IMR-90 (cell line): ENCODE data around the gene PTK6. TPM values are rescaled to one million over a fixed set of nuclear protein-coding genes. Genes with fewer than 3 reads are reported as not detected.

Source experiments
- ATAC-seq: fragments of 200-7000 bp; cut with Tn5 transposase; 2 replicates; pipeline ENCODE4 v1.9.1; 2020; ENCODE audit warnings: low read depth, mild to moderate bottlenecking, moderate library complexity
- BruUV-seq: library from RNA; stranded (reverse); fragments of 400-500 nt; replicated peaks from 2 replicates; lab custom pipeline; 2021; lab: Mats Ljungman, UMichigan
- CTCF ChIA-PET: fragments of 300-600 bp; formaldehyde crosslinking; extraction: SDS; loops from one replicate; lab custom pipeline; 2021; ENCODE audit warnings: antibody characterized with exemption; lab: Yijun Ruan, JAX
- POLR2A ChIA-PET: fragments of 300-600 bp; sonication (Branson Sonifier 250); formaldehyde crosslinking; loops from one replicate; lab custom pipeline; 2022; ENCODE audit warnings: antibody characterized with exemption; ENCODE audit not compliant: unreplicated experiment; lab: Charles Lee
- DNase-seq: peaks from one replicate; pipeline ENCODE4 v3.0.0; 2013
- H2AFZ ChIP-seq: replicated peaks from 2 replicates; pipeline ENCODE3; 2013; ENCODE audit warnings: low read length, mild to moderate bottlenecking; ENCODE audit not compliant: poor library complexity
- H2AK5ac ChIP-seq: 2 replicates; pipeline ENCODE4 v1.6.1; 2013; ENCODE audit warnings: low read depth, low read length, inconsistent platforms
- H2AK9ac ChIP-seq: replicated peaks from 2 replicates; pipeline ENCODE3; 2013; ENCODE audit warnings: mild to moderate bottlenecking, low read depth, low read length, moderate library complexity; ENCODE audit not compliant: poor library complexity
- H2BK120ac ChIP-seq: 2 replicates; pipeline ENCODE4 v1.6.1; 2013; ENCODE audit warnings: low read depth, low read length, inconsistent platforms
- H2BK15ac ChIP-seq: 3 replicates; pipeline ENCODE4 v1.6.1; 2013; ENCODE audit warnings: low read depth, low read length, inconsistent platforms
- H2BK20ac ChIP-seq: 2 replicates; pipeline ENCODE4 v1.6.1; 2013; ENCODE audit warnings: low read depth, mild to moderate bottlenecking, inconsistent platforms, low read length, moderate library complexity
- H2BK5ac ChIP-seq: 2 replicates; pipeline ENCODE4 v1.6.1; 2013; ENCODE audit warnings: mild to moderate bottlenecking, low read depth, low read length, inconsistent platforms; ENCODE audit not compliant: poor library complexity, severe bottlenecking
- H3K14ac ChIP-seq: replicated peaks from 2 replicates; pipeline ENCODE4 v1.6.1; 2013; ENCODE audit warnings: low read depth, low read length, inconsistent platforms
- H3K18ac ChIP-seq: 2 replicates; pipeline ENCODE4 v1.6.1; 2013; ENCODE audit warnings: low read depth, low read length, control low read depth
- H3K23ac ChIP-seq: 2 replicates; pipeline ENCODE4 v1.6.1; 2013; ENCODE audit warnings: low read depth, low read length, inconsistent platforms
- H3K27ac ChIP-seq: 2 replicates; pipeline ENCODE4 v1.5.1; 2013; ENCODE audit warnings: mild to moderate bottlenecking, control low read depth, low read length; ENCODE audit not compliant: insufficient read depth
- H3K27me3 ChIP-seq: 2 replicates; pipeline ENCODE4 v1.6.1; 2013; ENCODE audit warnings: low read length; ENCODE audit not compliant: control insufficient read depth, insufficient read depth
- H3K36me3 ChIP-seq: 2 replicates; pipeline ENCODE4 v1.6.1; 2013; ENCODE audit warnings: low read length, mixed read lengths; ENCODE audit not compliant: control insufficient read depth, insufficient read depth
- H3K4ac ChIP-seq: 2 replicates; pipeline ENCODE4 v1.6.1; 2013; ENCODE audit warnings: low read depth, low read length, inconsistent platforms
- H3K4me1 ChIP-seq: 2 replicates; pipeline ENCODE4 v1.6.1; 2013; ENCODE audit warnings: low read length, mixed read lengths; ENCODE audit not compliant: control insufficient read depth, insufficient read depth
- H3K4me2 ChIP-seq: 2 replicates; pipeline ENCODE4 v1.6.1; 2013; ENCODE audit warnings: low read depth, mild to moderate bottlenecking, control low read depth, low read length, moderate library complexity
- H3K4me3 ChIP-seq: 2 replicates; pipeline ENCODE4 v1.5.1; 2013; ENCODE audit warnings: low read depth, mild to moderate bottlenecking, control low read depth, low read length, moderate library complexity; ENCODE audit not compliant: insufficient read depth
- H3K56ac ChIP-seq: 2 replicates; pipeline ENCODE4 v1.6.1; 2013; ENCODE audit warnings: low read length, inconsistent platforms; ENCODE audit not compliant: insufficient read depth; ENCODE audit errors: extremely low read depth
- H3K79me1 ChIP-seq, 2 experiments: 2 replicates each; pipeline ENCODE4 v1.6.1; 2013; ENCODE audit warnings: low read length in 2 of 2, inconsistent platforms in 1 of 2, low read depth in 1 of 2
- H3K9ac ChIP-seq: 2 replicates; pipeline ENCODE4 v1.6.1; 2013; ENCODE audit warnings: low read depth, low read length, control low read depth
- H3K9me1 ChIP-seq: 2 replicates; pipeline ENCODE4 v1.6.1; 2013; ENCODE audit warnings: low read length, inconsistent platforms; ENCODE audit not compliant: insufficient read depth
- H3K9me3 ChIP-seq: 2 replicates; pipeline ENCODE4 v1.6.1; 2013; ENCODE audit warnings: low read length; ENCODE audit not compliant: control insufficient read depth, insufficient read depth
- H4K20me1 ChIP-seq: 2 replicates; pipeline ENCODE4 v1.6.1; 2013; ENCODE audit warnings: low read length, inconsistent platforms; ENCODE audit not compliant: insufficient read depth
- H4K5ac ChIP-seq: 2 replicates; pipeline ENCODE4 v1.6.1; 2013; ENCODE audit warnings: mild to moderate bottlenecking, low read depth, low read length, control low read depth
- H4K8ac ChIP-seq, 2 experiments: 2 replicates each; pipeline ENCODE4 v1.6.1; 2013; ENCODE audit warnings: low read depth in 2 of 2, low read length in 2 of 2, control low read depth in 1 of 2, inconsistent platforms in 1 of 2
- H4K91ac ChIP-seq: 2 replicates; pipeline ENCODE4 v1.6.1; 2013; ENCODE audit warnings: low read depth, low read length, inconsistent platforms; ENCODE audit not compliant: insufficient read depth
- SMC3 ChIP-seq: fragments of 150-350 bp; IDR thresholded peaks from 2 replicates; pipeline ENCODE4 v1.6.1; 2016; ENCODE audit warnings: low read depth, mild to moderate bottlenecking, antibody characterized with exemption, low read length, moderate library complexity
- USF2 ChIP-seq: fragments of 150-350 bp; IDR thresholded peaks from 2 replicates; pipeline ENCODE4 v1.6.1; 2017; ENCODE audit warnings: mild to moderate bottlenecking, antibody characterized with exemption, low read length, low read depth
- WGBS, 2 experiments: methylation state at CpG; one replicate each; pipeline versions ENCODE4 v1.1.5 to v1.1.7; 2013; ENCODE audit warnings: missing lambda C conversion rate in 2 of 2; ENCODE audit not compliant: insufficient read length in 1 of 2; ENCODE audit errors: extremely low coverage in 2 of 2; 5-methylcytosine and 5-hydroxymethylcytosine counted together
- dilution Hi-C: fragments of 300-500 bp; cut with HindIII; formaldehyde crosslinking; loops from one replicate; pipeline ENCODE4 v1.14.3; 2018; ENCODE audit warnings: low sequenced_read_pairs; ENCODE audit not compliant: unreplicated experiment
- in situ Hi-C: fragments of 300-500 bp; cut with MboI; formaldehyde crosslinking; loops from 3 replicates; pipeline ENCODE4 v1.14.3; 2019; ENCODE audit warnings: low sequenced_read_pairs, inconsistent platforms, mixed read lengths
- intact Hi-C: fragments of 100-400 bp; cut with micrococcal nuclease; formaldehyde crosslinking; loops from 2 replicates; pipeline ENCODE4 v1.10.0; 2022
- polyA plus RNA-seq, 3 experiments: library from polyadenylated mRNA; depleted of rRNA; stranded (reverse); fragments of >200 nt; gene quantifications; 2 replicates each; pipeline ENCODE4 v1.2.3, GENCODE V29; 2012; ENCODE audit warnings: low replicate concordance in 1 of 3
- total RNA-seq: library from RNA; depleted of rRNA; stranded (reverse); fragments of >200 nt; gene quantifications from 2 replicates; pipeline ENCODE4 v1.2.3, GENCODE V29; 2012

PTK6 gene
- total and polyA plus RNA-seq, 2 of the 4 experiments (the other 2 are of a cell fraction): not detected

GRCh38 chr20:63548542-63548941, 11.4 kb upstream of the PTK6 start:
- Histone ChIP-seq H3K14ac (no peak overlapping the region), H3K27me3 (peaks cover 40% of the 10 kb centered on the region), H3K9me1 (no peaks in the 10 kb centered on the region), H3K9me3 (no peaks in the 10 kb centered on the region), H3K56ac (no peak overlapping the region), H4K8ac (no peak overlapping the region), H4K5ac (no peak overlapping the region), H3K79me1 (no peaks in the 10 kb centered on the region), H2BK20ac (no peak overlapping the region), H3K9ac (no peak overlapping the region), H3K18ac (no peak overlapping the region), H3K4ac (no peak overlapping the region), H2AFZ (peak overlapping the region; percentile 51), H2AK9ac (no peak overlapping the region), H3K4me1 (no peaks in the 10 kb centered on the region), H3K27ac (no peak overlapping the region), H3K4me2 (no peak overlapping the region), H2AK5ac (no peak overlapping the region), H3K36me3 (no peaks in the 10 kb centered on the region), H2BK15ac (no peak overlapping the region), H4K20me1 (no peaks in the 10 kb centered on the region), H2BK5ac (no peak overlapping the region), H3K4me3 (no peak overlapping the region), H4K91ac (no peak overlapping the region), H3K23ac (no peak overlapping the region), H2BK120ac (no peak overlapping the region)
- no TSS peak for BruUV-seq
- DNase-seq: no peak
- in situ Hi-C loops (no loop called here), intact Hi-C loops (no loop called here), dilution Hi-C loops (no loop called here)
- WGBS, 2 experiments: no CpG with 5 or more reads among the region's 11 CpGs
- no peak for ATAC-seq
- TF ChIP-seq USF2 (no peak), SMC3 (no peak)
- POLR2A ChIA-PET: no interaction called here
- CTCF ChIA-PET: no interaction called here
